Fibroblast of skin of back (primary cell): ENCODE results near the gene KCTD2.

Source experiments
- DNase-seq: peaks from one replicate; pipeline ENCODE4 v3.0.0-alpha.2; 2013

The KCTD2 gene

GRCh38 chr17:75077496-75078283, 30.7 kb downstream of the KCTD2 start:
- peak; percentile 40 for DNase-seq

DNA sequence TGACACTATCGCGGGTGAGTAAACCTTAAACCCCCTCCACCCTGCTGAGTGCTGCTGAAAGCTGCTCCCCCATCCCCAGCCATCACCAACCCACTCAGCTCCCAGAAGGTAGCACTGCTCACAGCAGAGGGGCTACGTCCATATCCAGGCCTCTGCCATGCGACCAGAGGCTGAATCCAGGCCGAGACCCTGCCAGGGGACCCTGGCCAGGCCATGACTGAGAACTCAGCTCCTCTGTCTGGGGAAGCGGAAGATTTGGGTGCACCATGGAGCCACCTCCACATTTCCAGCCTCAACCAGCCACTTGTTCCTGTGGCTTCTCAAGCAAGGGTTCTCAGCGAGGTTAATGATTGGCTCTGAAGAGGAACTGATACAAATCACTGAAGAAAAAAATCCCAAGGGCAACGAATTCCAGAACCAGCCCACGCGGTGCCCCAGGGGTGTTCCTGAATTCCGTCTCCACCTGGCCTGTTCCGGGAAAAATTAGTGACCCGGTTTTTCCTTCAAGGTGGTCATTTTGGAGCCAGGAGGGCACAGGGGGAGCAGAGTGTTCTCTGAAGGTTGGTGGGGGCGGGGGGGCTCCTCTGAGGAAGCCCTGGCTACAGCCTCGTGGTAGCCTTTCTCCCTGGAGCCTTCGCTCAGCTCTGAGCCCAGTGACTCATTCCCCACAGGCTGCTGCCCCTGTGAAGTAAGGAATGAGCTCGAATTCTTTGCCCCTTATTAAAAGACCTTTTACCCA, 31.4 kb downstream of the KCTD2 start:
- DNase-seq, result peak; percentile 87

DNA sequence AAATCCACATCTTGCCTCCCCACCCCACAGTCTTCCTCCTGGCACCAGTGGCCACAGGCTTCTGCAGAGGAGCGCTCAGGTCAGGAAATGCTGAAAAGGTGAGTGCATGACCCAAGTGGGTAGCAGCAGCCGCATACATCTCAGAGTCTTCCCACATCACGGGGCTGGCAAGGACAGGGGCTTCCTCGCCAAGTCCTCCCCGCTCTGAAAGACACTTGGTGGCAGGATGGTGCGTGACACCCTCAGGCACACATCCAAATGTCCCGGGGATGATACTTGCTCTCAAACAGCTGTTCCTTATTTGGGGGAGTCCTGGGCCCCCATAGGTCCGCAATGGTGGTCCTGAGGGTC, 32.0 kb downstream of the KCTD2 start:
- DNase-seq, result no peak

DNA sequence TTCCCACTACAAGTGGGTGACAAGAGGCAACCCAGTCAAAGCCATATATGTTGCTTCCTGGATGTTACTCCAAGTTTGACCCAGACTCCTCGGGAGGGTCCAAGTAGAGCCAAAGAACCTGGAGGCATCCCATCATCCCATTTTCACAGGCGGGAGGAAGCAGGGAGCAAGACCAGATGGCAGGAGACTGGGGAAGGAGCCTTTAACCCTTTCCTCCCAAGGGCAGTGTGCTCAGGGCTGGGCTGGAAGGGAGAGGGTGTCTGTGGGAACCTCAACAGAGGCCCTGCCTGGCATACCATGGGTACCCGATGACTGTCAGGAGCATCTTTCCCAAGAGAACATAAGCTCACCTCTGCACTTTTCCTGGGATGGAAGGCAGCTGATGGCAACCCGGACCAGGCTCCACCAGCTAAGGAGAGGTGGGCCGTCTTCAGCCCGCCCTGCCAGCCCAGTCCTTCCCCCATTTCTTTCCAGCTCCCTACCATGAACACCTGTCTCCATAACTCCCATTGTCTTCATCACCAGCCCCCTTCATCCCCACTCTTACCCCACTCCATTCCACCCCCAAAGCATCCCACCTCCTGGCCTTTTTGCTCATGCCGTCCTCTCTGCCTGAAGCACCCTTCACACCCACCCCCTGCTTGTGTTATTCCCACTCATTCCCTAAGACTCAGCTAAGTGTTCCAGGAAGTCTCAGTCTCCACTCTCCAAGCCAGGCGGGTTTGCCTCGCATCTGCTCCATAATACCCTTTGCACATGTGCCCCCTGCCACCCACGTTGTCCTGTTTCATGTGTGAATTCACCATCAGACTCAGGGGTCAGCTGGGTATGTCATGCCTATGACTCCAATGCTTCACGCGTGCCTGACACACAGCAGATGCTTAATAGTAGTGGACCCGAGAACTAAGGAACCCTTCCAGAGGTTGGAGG, 34.9 kb downstream of the KCTD2 start:
- no peak for DNase-seq

- DNase-seq, result no peak
These were observed 35.7 kb downstream of the KCTD2 start for GRCh38 chr17:75082683-75083082.

DNA sequence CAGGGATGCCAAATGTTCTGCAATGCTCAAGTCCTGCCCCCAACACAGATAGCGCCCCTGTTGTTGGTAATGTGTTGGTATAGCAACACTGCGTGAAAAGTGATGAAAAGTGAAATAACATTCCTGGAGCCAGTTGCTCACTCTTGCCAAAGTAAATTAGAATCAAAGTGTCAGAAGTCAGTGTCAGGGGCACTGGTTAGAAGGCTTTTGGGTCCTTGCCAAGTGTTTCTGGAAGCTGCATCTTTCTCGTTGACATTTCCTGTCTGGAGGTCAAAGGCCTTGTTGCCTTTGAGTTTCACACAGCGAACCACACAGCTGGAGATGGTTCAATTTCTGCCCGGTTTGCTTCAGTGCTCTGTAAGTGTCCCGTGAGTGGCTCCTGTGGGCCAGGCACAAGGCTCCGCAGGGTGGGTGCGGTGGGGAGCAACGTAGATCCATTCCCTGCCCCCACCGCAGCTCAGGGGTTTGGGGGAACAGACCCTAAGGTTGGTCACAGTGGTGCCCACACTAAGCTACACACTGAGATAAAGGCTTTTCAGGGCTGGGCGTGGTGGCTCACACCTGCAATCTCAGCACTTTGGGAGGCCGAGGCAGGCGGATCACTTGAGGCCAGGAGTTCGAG, 37.1 kb downstream of the KCTD2 start:
- peak; percentile 44 for DNase-seq

- DNase-seq, result no peak
These were observed 39.6 kb downstream of the KCTD2 start for GRCh38 chr17:75086496-75087181.

- no peak for DNase-seq
These were observed 40.1 kb downstream of the KCTD2 start for GRCh38 chr17:75087182-75087557.

- DNase-seq, result peak; percentile 89
These were observed 40.8 kb downstream of the KCTD2 start, which contains the start of gene SLC16A5 for GRCh38 chr17:75087558-75088453. Gene SLC16A5, plus strand, starts transcription at chr17:75087954. Its CDS starts 5,683 bp downstream, at chr17:75093637.

DNA sequence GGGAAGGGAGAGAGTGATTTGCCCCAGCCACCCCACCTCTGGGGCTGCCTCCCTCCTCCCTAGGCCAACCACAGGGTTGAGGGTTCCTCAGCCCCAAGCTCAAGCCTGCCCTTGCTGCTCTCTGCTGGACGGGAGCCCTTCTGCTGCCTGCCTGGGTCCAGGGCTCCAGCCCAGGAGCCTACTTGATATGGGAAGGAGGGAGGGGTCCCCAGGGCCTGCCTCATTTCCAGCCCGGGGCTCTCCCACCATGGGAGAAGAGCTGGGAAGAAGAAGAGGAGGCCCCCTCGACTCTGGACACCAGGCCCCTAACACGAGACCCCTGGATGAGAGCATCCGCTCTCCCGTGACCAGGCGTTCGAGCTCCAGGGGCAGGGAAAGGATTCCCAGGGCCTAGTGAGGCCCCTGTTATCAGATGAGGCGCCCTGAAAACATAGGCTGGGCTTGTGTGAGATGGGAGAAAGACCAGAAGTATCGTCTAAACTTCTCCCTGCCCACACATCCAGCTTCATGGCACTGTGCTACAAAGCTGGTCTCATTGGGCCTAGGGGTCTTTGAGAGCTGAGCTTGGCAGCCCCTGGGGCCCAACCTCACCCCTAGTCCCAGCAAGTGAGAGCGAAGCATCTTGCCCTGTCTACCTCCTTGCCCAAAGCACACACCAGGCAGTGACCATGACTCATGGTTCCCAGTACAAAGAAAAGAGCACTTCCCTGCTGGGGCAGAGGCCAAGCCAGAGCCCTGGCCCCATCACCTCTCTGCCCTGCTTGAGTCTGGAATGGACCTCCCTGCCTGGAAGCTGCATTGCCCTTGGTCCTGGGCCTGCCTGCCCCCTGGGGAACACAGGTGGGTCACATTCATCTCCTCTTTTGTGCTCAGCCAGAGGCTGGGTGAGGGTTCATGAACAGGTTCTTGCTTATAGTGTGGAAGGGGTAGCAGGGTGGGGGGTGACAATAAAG, 41.7 kb downstream of the KCTD2 start:
- peak; percentile 37 for DNase-seq

GRCh38 chr17:75090871-75091854, 44.1 kb downstream of the KCTD2 start:
- no peak for DNase-seq

DNA sequence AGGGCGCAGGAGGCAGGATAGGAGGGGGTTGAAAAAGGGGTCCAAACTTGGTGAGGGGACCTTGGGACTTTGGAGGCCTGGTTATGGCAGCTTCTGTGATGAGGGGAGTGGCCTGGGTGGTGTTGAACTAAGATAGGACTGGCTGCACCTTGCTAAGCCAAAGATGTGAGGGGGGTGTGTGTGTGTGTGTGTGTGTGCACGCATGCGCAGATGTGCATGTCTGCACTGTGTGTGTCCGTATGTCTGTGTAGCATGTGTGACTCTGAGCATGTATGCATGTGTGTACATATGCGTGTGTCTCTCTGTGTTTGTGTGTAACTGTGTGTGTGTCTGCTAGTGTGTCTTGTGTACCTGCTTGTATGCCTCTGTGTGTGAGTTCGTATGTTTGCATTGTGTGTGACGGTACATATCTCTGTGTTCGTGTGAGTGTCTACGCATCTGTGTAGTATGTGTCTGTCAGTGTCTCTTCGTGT, 44.9 kb downstream of the KCTD2 start:
- DNase-seq, result no peak

DNA sequence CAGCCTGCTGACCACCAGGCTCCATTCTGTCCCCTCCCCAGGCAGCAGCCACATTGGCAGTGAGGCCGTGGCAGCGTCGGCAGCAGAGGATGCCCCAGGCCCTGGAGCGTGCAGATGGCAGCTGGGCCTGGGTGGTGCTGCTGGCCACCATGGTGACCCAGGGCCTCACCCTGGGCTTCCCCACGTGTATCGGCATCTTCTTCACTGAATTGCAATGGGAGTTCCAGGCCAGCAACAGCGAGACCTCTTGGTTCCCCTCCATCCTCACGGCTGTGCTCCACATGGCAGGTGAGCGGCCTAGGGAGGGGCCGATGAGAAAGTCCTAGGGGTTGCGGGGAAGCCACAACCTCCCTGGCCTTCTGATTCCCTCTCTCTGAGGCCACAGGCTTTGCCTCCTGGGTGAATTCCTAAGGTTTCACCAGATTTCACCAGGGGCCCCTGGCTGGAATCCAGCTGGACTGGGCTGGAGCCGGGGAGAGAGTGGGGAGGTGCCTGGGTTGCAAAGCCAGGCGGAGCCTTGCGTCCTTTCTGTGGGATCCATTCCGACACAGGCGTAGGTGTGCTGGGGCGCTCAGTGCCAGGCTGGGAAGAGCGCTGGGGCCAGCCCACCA, 46.6 kb downstream of the KCTD2 start:
- DNase-seq, result no peak

- no peak for DNase-seq
These were observed 47.9 kb downstream of the KCTD2 start for GRCh38 chr17:75094871-75095399.

DNA sequence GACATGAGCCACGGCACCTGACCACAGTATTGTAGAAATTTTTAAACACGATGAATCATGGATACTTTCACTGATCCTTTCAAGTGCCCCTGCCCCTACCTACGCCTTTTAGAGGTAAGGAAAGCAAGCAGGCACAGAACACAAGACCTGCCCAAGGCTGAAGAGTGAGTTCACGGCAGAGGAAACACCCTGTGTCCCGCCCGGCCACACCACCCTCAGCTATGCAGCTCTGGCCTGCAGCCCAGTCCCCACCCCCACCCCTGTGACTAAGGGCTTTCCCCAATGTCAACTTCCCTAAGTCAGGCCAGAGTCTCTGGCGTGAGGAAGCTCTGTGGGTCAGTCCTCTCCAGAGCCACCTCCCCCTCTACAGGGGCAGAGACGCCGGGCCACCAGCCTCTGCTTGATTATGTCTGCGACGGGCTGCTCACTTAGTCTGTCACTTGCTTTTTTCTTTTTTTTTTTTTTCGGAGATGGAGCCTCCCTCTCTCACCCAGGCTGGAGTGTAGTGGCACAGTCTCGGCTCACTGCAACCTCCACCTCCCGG, 49.1 kb downstream of the KCTD2 start:
- peak; percentile 80 for DNase-seq

- DNase-seq, result no peak
These were observed 50.8 kb downstream of the KCTD2 start for GRCh38 chr17:75097865-75098264.

DNA sequence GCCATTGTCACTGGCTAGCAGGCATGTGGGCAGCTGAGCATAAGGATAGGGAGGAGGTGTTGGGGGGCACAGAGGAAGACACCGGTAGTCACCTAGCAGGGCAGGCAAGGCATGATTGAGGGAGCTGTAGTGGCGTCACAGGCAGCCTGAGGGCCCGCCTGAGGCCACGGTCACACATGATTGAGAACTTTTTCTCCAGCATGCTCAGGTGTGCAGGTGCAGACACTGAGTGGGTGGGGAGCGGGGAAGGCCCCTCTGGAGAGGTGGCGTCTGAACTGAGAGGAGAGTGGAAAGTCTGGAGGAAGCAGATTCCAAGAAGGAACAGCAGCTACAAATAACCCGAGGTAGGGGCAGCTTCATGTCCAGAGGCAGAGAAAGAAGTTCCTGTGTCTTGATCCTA, 51.8 kb downstream of the KCTD2 start:
- DNase-seq, result no peak
